Neural crest cell (in vitro differentiated cells): ENCODE measurements around the gene STMN3. TPM values are rescaled to one million over a fixed set of nuclear protein-coding genes. Genes with fewer than 3 reads are reported as not detected.
"Not testable (repeated sequence)": the region's sequence is repeated elsewhere in the genome, so short reads cannot be mapped to it uniquely, and the experiment has no call there.

Experiments used
- DNase-seq: peaks from one replicate; pipeline ENCODE4 v3.0.0; 2021; ENCODE audit warnings: low read depth, mixed read lengths, low spot score
- H3K27ac Mint-ChIP-seq: one replicate; pipeline ENCODE4 v1.8.0; 2021; ENCODE audit warnings: mild to moderate bottlenecking, mixed read lengths; ENCODE audit not compliant: unreplicated experiment
- H3K27me3 Mint-ChIP-seq: 2 replicates; pipeline ENCODE4 v1.8.0; 2021; ENCODE audit warnings: low read depth, mild to moderate bottlenecking, mixed read lengths
- H3K36me3 Mint-ChIP-seq: 2 replicates; pipeline ENCODE4 v1.8.0; 2021; ENCODE audit warnings: low read depth, mild to moderate bottlenecking, mixed read lengths
- H3K4me1 Mint-ChIP-seq: 2 replicates; pipeline ENCODE4 v1.8.0; 2021; ENCODE audit warnings: mixed read lengths
- H3K4me3 Mint-ChIP-seq: one replicate; pipeline ENCODE4 v1.8.0; 2021; ENCODE audit warnings: mild to moderate bottlenecking, mixed read lengths
- H3K9me3 Mint-ChIP-seq: 2 replicates; pipeline ENCODE4 v1.8.0; 2021; ENCODE audit warnings: mixed read lengths
- total RNA-seq: library from RNA; stranded (reverse); gene quantifications from 2 replicates; pipeline ENCODE4 v1.2.1, GENCODE V29; 2021
- TF ChIP-seq, protein P1 (sequence below): fragments of 200-600 bp; sonication (generic); conservative IDR thresholded peaks from 2 replicates; pipeline ENCODE4 v1.5.0; 2021; ENCODE audit warnings: antibody characterized with exemption, mild to moderate bottlenecking

The STMN3 gene
- total RNA-seq, 1 donor from 2014 or later = 101 TPM

DNA sequence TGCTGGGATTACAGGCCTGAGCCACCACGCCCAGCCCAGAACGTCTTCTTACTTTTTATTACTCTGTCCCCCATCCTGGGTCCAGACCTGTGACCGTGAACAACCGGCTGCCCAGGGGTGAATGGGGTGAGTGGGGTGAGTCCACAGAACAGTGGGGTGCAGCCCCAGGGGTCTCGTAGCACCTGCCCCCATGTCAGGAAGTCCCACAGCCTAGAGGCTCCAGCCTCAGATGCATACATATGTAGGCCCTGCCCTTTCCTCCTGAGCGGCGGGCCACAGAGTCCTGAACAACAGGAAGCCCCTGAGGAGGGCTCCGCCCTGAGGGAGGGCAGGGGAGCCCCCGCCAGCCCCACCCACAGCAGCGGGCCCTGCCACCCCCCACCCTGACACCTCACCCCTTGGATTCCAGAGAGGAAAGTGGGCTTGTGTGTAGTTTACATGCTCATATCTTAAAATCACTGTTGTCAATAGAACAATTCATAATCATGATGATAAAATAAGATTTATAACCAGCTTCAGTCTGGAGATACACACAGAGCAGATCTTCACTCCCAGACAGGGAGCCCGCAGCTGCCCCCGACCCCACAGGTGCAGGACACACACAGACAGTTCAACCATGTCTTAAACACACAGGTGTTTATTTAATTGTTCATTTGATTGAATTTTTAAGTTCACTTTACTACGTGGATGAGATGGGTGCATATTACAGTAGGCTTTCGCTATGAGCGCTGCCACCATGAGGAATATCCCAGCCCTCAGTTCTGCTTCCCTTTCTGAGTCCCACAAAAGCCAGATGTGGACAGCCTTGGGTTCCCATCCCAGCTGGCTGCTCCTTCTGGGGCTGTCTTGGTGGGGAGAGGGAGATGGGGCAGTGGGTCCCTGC lies 13.9 kb downstream of the STMN3 start:
- Mint-ChIP-seq H3K27me3 (no peaks in the 10 kb centered on the region), H3K9me3 (no peaks in the 10 kb centered on the region), H3K36me3 (no peaks in the 10 kb centered on the region), H3K4me3 (peak overlapping the region; percentile 15), H3K27ac (no peak overlapping the region), H3K4me1 (peaks cover 3% of the 10 kb centered on the region)
- DNase-seq = no peak
- TF ChIP-seq, protein P1, sequence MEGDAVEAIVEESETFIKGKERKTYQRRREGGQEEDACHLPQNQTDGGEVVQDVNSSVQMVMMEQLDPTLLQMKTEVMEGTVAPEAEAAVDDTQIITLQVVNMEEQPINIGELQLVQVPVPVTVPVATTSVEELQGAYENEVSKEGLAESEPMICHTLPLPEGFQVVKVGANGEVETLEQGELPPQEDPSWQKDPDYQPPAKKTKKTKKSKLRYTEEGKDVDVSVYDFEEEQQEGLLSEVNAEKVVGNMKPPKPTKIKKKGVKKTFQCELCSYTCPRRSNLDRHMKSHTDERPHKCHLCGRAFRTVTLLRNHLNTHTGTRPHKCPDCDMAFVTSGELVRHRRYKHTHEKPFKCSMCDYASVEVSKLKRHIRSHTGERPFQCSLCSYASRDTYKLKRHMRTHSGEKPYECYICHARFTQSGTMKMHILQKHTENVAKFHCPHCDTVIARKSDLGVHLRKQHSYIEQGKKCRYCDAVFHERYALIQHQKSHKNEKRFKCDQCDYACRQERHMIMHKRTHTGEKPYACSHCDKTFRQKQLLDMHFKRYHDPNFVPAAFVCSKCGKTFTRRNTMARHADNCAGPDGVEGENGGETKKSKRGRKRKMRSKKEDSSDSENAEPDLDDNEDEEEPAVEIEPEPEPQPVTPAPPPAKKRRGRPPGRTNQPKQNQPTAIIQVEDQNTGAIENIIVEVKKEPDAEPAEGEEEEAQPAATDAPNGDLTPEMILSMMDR = no peak

GRCh38 chr20:63636752-63637628 lies 16.2 kb downstream of the STMN3 start:
- H3K36me3 Mint-ChIP-seq = no peaks in the 10 kb centered on the region
- no peaks in the 10 kb centered on the region for H3K9me3 Mint-ChIP-seq
- TF ChIP-seq, protein P1 = no peak
- no peaks in the 10 kb centered on the region for H3K4me1 Mint-ChIP-seq
- no peaks in the 10 kb centered on the region for H3K27me3 Mint-ChIP-seq
- H3K4me3 Mint-ChIP-seq = no peak overlapping the region
- H3K27ac Mint-ChIP-seq = no peak overlapping the region
- no peak for DNase-seq

GRCh38 chr20:63635431-63636141 lies 17.6 kb downstream of the STMN3 start:
- no peak overlapping the region for H3K27ac Mint-ChIP-seq
- DNase-seq = no peak
- TF ChIP-seq, protein P1 = no peak
- no peak overlapping the region for H3K4me3 Mint-ChIP-seq
- H3K4me1 Mint-ChIP-seq = no peaks in the 10 kb centered on the region
- no peaks in the 10 kb centered on the region for H3K27me3 Mint-ChIP-seq
- no peaks in the 10 kb centered on the region for H3K36me3 Mint-ChIP-seq
- H3K9me3 Mint-ChIP-seq = no peaks in the 10 kb centered on the region

- Mint-ChIP-seq H3K4me3 (no peak overlapping the region), H3K27me3 (no peaks in the 10 kb centered on the region), H3K36me3 (no peaks in the 10 kb centered on the region), H3K27ac (no peak overlapping the region), H3K4me1 (peaks cover 8% of the 10 kb centered on the region), H3K9me3 (no peaks in the 10 kb centered on the region)
- DNase-seq = no peak
- TF ChIP-seq, protein P1 = no peak
Measured at GRCh38 chr20:63633732-63634131, 19.5 kb downstream of the STMN3 start.

- H3K27ac Mint-ChIP-seq, H3K9me3 Mint-ChIP-seq, DNase-seq, H3K27me3 Mint-ChIP-seq, H3K36me3 Mint-ChIP-seq: not testable (repeated sequence)
- H3K4me1 Mint-ChIP-seq = peaks cover 16% of the 10 kb centered on the region
- peak overlapping the region; percentile 41 for H3K4me3 Mint-ChIP-seq
Measured at GRCh38 chr20:63631426-63631825, 21.8 kb downstream of the STMN3 start.

- H3K9me3 Mint-ChIP-seq, H3K36me3 Mint-ChIP-seq, H3K4me3 Mint-ChIP-seq, DNase-seq, H3K27me3 Mint-ChIP-seq, H3K27ac Mint-ChIP-seq: not testable (repeated sequence)
- H3K4me1 Mint-ChIP-seq = peaks cover 16% of the 10 kb centered on the region
Measured at GRCh38 chr20:63630956-63631355, 22.3 kb downstream of the STMN3 start.
